AG09319 (cell line): Measurements from ENCODE around the gene PROSER3.
A peak's percentile ranks its signal among the peaks of the same experiment; 100 is the strongest.

Experiments used
- DNase-seq: peaks from one replicate; pipeline ENCODE4 v3.0.0-alpha.2; 2010; ENCODE audit warnings: low read depth; ENCODE audit errors: extremely low read depth
- TF ChIP-seq, protein P1 (sequence below): IDR thresholded peaks from 2 replicates; pipeline ENCODE4 v1.5.1; 2011; ENCODE audit warnings: low read depth, mild to moderate bottlenecking, inconsistent platforms, low read length, moderate library complexity

PROSER3 gene

DNA sequence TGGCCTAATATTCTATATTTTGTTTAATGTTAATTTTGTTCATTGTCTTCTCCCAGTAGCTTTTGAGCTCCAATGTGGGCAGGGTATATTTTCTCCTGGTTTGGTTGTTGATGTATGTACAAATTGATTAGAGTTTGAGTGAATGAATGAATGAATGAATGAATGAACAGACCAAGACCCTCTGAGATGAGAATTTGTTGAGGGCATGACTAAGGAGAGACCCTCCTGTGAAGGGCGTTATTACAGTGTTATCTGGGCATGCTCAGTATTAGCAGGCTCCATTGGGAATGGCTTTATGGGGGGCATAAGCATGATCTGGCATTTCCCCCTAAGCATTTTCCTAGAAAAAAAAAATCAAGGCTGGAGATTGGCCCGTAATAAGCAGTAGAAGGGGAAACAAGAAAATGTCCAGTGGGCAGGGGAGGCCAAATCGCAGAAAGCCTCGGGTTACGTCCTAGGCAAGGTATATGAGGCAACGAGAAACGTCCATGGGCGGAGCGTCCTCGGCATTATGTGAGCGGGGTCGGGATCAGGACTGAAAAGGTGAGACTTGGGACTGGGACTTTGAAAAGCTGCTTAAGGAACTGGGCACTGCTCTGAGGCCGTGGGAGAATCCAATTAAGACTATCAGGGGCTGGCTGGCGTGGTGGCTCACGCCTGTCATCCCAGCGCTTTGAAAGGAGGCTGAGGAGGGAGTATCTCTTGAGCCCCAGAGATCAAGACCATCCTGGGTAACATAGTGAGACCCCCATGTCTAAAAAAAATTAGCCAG lies 16.5 kb downstream of the PROSER3 start:
- DNase-seq = no peak
- TF ChIP-seq, protein P1, sequence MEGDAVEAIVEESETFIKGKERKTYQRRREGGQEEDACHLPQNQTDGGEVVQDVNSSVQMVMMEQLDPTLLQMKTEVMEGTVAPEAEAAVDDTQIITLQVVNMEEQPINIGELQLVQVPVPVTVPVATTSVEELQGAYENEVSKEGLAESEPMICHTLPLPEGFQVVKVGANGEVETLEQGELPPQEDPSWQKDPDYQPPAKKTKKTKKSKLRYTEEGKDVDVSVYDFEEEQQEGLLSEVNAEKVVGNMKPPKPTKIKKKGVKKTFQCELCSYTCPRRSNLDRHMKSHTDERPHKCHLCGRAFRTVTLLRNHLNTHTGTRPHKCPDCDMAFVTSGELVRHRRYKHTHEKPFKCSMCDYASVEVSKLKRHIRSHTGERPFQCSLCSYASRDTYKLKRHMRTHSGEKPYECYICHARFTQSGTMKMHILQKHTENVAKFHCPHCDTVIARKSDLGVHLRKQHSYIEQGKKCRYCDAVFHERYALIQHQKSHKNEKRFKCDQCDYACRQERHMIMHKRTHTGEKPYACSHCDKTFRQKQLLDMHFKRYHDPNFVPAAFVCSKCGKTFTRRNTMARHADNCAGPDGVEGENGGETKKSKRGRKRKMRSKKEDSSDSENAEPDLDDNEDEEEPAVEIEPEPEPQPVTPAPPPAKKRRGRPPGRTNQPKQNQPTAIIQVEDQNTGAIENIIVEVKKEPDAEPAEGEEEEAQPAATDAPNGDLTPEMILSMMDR = no peak

DNA sequence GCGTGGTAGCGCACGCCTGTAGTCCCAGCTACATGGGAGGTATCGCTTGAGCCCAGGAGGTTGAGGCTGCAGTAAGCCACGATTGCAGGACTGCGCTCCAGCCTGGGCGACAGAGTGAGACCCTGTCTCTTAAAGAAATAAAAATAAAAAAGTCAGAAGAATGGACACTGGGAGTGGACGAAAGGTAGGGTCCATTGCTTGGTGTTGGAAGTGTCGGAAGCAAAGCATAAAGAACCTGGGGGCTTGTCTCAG lies 17.0 kb downstream of the PROSER3 start:
- no peak for DNase-seq
- TF ChIP-seq, protein P1 = no peak

DNA sequence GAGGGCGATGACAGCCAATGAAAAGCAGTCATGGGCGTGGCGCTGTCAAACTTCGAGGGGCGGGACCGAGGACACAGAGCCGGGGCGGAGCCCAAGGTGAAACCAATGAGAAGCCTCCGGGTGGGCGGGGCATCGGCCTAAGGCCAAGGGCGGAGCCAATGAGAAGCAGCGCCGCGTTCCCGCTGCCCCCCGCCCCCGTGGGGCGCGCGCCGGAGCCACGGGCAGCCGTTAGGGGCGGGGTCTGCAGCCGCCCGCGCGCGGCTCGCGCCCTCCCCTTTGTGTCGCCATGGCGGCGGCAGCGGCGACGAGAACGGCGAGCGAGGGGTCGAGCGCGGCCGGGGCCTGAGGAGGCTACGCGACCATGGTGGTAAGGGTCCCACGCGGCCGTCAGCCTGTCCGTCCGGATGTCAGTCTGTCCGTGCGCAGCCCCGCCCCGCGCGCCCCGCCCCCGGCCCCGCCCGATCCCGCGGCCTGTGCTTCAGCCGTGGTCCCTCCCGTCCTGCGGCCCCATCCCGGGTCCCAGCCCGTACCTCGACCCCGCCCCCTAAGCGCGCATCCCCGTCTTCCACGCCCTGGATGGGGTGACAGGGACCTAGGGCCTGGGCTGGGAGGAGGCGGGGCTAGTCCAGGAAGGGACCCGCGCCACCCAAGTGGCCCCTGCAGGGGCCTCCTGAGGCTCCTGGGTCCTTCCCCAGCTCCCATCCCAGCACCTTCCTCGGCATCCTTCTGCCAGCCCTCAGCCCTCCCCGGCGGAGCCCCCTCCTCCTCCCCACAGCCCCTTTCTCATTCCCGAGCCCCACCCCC lies 17.5 kb downstream of the PROSER3 start, which contains the start of gene ARHGAP33:
ARHGAP33 (plus strand) TSS at position 267 of the 804 bp plus-strand sequence; CDS start at position 362, 95 bp downstream.
- TF ChIP-seq, protein P1 = no peak
- DNase-seq = peak; percentile 80

DNA sequence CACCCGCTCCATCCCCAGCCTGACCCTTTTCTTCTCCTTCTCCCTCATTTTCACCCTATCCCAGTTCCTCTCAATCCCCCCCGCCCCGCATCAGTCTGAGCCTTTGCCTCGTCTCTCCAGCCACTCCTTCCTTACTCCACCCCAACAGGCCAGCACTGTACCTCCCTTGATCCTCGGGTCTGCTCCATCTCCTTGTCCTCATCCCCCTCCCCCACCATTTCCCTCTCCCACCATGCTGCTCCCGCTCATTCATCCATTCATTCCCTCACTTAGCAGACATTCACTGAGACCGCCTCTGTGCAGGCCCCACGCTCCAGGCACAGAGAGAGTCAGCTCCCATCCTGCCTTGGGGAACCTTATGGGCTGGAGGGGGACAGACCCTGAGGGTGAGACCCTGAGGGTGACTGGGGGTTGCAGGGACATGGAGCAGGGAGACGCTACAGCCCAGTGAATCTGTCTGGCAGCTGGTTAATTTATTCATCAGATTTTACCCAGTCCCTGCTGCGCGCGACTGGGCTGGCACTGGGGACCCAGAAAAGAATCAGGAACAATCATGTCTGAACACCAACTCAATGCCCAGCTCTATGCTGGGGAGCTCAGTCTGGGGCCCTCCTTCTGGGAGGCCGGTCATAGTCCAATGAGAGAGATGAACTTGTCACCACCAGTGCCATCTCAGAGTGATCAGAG lies 18.3 kb downstream of the PROSER3 start:
- TF ChIP-seq, protein P1 = no peak
- DNase-seq = no peak

DNA sequence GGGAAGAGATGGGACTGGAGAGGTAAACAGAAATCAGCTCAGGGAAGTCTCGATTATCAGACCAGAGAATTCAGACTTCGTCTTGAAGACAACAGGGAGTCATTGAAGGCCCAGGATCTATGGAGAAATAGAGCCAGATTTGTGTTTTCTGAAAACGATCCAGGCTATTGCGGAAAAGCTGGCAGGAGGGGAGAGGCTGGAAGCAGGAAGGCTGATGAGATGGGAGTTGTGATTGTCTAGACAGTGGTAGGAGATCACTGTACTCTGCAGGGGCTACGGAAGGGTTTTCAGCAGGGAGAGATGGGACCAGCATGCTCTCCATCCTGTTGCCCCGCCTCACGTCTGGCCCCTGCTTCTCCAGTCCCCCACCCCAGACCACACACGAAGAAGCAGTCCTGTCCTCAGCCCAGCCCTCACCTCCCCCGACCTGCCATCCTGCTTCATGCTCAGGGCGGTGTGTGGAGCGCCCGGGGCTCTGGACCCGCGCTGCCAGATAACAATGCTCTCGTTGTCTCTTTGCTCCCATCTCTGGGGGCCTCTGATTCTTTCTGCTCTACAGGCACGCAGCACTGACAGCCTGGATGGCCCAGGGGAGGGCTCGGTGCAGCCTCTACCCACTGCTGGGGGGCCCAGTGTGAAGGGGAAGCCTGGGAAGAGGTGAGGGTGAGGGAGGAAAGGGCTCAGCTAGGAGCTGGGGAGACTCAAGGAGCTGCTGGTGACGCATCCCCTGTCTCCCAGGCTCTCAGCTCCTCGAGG lies 19.3 kb downstream of the PROSER3 start:
- DNase-seq = no peak
- TF ChIP-seq, protein P1 = no peak

DNA sequence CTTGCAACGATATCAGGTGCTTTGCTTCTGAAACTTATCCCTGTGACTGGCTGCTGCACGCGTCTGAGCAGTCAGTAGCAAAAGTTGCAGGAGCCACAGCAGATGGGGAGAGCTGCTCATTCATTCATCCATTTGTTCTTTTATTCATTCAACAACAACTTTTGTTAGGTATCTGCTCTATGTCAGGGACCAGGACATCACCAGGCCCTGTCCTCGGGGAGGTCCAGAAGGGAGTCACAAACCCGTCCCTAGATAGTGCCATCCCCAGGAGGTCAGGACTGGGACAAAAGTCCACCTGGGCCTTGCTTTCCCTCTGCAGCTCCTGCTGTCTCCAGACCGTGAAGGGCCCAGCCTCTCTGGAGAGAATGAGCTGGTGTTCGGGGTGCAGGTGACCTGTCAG lies 20.0 kb downstream of the PROSER3 start:
- DNase-seq = no peak

More for the DNA sequence above, 20.0 kb downstream of the PROSER3 start:
- TF ChIP-seq, protein P1 = no peak
